Duodenal mucosa (tissue), 2 donors: Measurements from ENCODE around the gene ARIH1.

Source experiments
- H3K27ac ChIP-seq: one replicate; pipeline ENCODE4 v1.7.0; 2013; ENCODE audit warnings: low read depth, low read length
- H3K27me3 ChIP-seq, 2 donors: one replicate each; pipeline ENCODE4 v1.7.0; 2013; ENCODE audit warnings: low read length in 2 of 2, control low read depth in 1 of 2; ENCODE audit not compliant: insufficient read depth in 2 of 2, control insufficient read depth in 1 of 2
- H3K36me3 ChIP-seq, 2 donors: one replicate each; pipeline ENCODE4 v1.7.0; 2013; ENCODE audit warnings: low read length in 2 of 2, control low read depth in 1 of 2; ENCODE audit not compliant: insufficient read depth in 2 of 2, control insufficient read depth in 1 of 2
- H3K4me1 ChIP-seq, 2 donors: one replicate each; pipeline ENCODE4 v1.7.0; 2013; ENCODE audit warnings: low read length in 2 of 2, control low read depth in 1 of 2; ENCODE audit not compliant: insufficient read depth in 2 of 2, control insufficient read depth in 1 of 2
- H3K4me3 ChIP-seq, 2 donors: one replicate each; pipeline ENCODE4 v1.7.0; 2013; ENCODE audit warnings: low read length in 2 of 2, low read depth in 1 of 2
- H3K9ac ChIP-seq, 2 donors: one replicate each; pipeline ENCODE4 v1.7.0; 2013; ENCODE audit warnings: low read length in 2 of 2, low read depth in 1 of 2
- H3K9me3 ChIP-seq, 2 donors: one replicate each; pipeline ENCODE4 v1.7.0; 2013; ENCODE audit warnings: low read length in 2 of 2, control low read depth in 1 of 2; ENCODE audit not compliant: control insufficient read depth in 1 of 2

The ARIH1 gene

GRCh38 chr15:72534523-72534922 lies 60.4 kb downstream of the ARIH1 start:
- H3K27ac ChIP-seq: no peak overlapping the region
- no peaks in the 10 kb centered on the region for H3K4me1 ChIP-seq
- H3K9ac ChIP-seq: no peak overlapping the region
- no peaks in the 10 kb centered on the region for H3K27me3 ChIP-seq
- H3K4me3 ChIP-seq: no peak overlapping the region
- no peaks in the 10 kb centered on the region for H3K9me3 ChIP-seq
- H3K36me3 ChIP-seq: peaks cover 0 to 4% of the 10 kb centered on the region in 2 donors

GRCh38 chr15:72535911-72536310 lies 61.8 kb downstream of the ARIH1 start:
- Histone ChIP-seq H3K9me3 (peaks cover 4 to 5% of the 10 kb centered on the region in 2 donors), H3K36me3 (peaks cover under 1 to 4% of the 10 kb centered on the region in 2 donors), H3K9ac (no peak overlapping the region), H3K4me3 (no peak overlapping the region), H3K4me1 (no peaks in the 10 kb centered on the region), H3K27me3 (no peaks in the 10 kb centered on the region), H3K27ac (no peak overlapping the region)

- Histone ChIP-seq H3K27ac (no peak overlapping the region), H3K27me3 (no peaks in the 10 kb centered on the region), H3K4me3 (no peak overlapping the region), H3K4me1 (no peaks in the 10 kb centered on the region), H3K9me3 (peaks cover 5 to 7% of the 10 kb centered on the region in 2 donors), H3K9ac (no peak overlapping the region), H3K36me3 (peaks cover 3 to 4% of the 10 kb centered on the region in 2 donors)
These were observed 62.4 kb downstream of the ARIH1 start for GRCh38 chr15:72536506-72536905.

GRCh38 chr15:72538931-72539330 lies 64.8 kb downstream of the ARIH1 start:
- Histone ChIP-seq H3K36me3 (peaks cover 3 to 4% of the 10 kb centered on the region in 2 donors), H3K9ac (no peak overlapping the region), H3K27me3 (no peaks in the 10 kb centered on the region), H3K27ac (no peak overlapping the region), H3K4me1 (no peaks in the 10 kb centered on the region), H3K4me3 (no peak overlapping the region), H3K9me3 (peaks cover 5 to 7% of the 10 kb centered on the region in 2 donors)

- H3K9me3 ChIP-seq: peaks cover 5 to 7% of the 10 kb centered on the region in 2 donors
- no peak overlapping the region for H3K27ac ChIP-seq
- H3K4me1 ChIP-seq: no peaks in the 10 kb centered on the region
- no peak overlapping the region for H3K9ac ChIP-seq
- no peak overlapping the region for H3K4me3 ChIP-seq
- H3K36me3 ChIP-seq: peaks cover 4 to 9% of the 10 kb centered on the region in 2 donors
- no peaks in the 10 kb centered on the region for H3K27me3 ChIP-seq
These were observed 66.6 kb downstream of the ARIH1 start for GRCh38 chr15:72540606-72541237.

GRCh38 chr15:72541674-72542073 lies 67.5 kb downstream of the ARIH1 start:
- no peaks in the 10 kb centered on the region for H3K27me3 ChIP-seq
- peaks cover 5 to 7% of the 10 kb centered on the region in 2 donors for H3K9me3 ChIP-seq
- no peaks in the 10 kb centered on the region for H3K4me1 ChIP-seq
- no peak overlapping the region for H3K27ac ChIP-seq
- no peak overlapping the region for H3K4me3 ChIP-seq
- no peak overlapping the region for H3K9ac ChIP-seq
- H3K36me3 ChIP-seq: peaks cover 4 to 18% of the 10 kb centered on the region in 2 donors

- H3K27ac ChIP-seq: no peak overlapping the region
- no peaks in the 10 kb centered on the region for H3K4me1 ChIP-seq
- H3K27me3 ChIP-seq: no peaks in the 10 kb centered on the region
- H3K9me3 ChIP-seq: peaks cover 5 to 7% of the 10 kb centered on the region in 2 donors
- H3K9ac ChIP-seq: no peak overlapping the region
- H3K4me3 ChIP-seq: no peak overlapping the region
- H3K36me3 ChIP-seq: peaks cover 0 to 28% of the 10 kb centered on the region in 2 donors
These were observed 71.0 kb downstream of the ARIH1 start for GRCh38 chr15:72545156-72545555.

- no peaks in the 10 kb centered on the region for H3K9me3 ChIP-seq
These were observed 80.6 kb downstream of the ARIH1 start for GRCh38 chr15:72554471-72555425.

GRCh38 chr15:72559781-72560180 lies 85.7 kb downstream of the ARIH1 start:
- no peaks in the 10 kb centered on the region for H3K9me3 ChIP-seq
- no peak overlapping the region for H3K4me3 ChIP-seq
- H3K27ac ChIP-seq: no peak overlapping the region
- peaks cover 20 to 45% of the 10 kb centered on the region in 2 donors for H3K36me3 ChIP-seq
- no peaks in the 10 kb centered on the region for H3K27me3 ChIP-seq
- H3K4me1 ChIP-seq: no peaks in the 10 kb centered on the region
- H3K9ac ChIP-seq: no peak overlapping the region

More at GRCh38 chr15:72554471-72555425, 80.6 kb downstream of the ARIH1 start:
- Histone ChIP-seq H3K27ac (no peak overlapping the region), H3K4me3 (no peak overlapping the region), H3K4me1 (no peaks in the 10 kb centered on the region), H3K9ac (no peak overlapping the region), H3K27me3 (no peaks in the 10 kb centered on the region), H3K36me3 (peaks cover 13 to 31% of the 10 kb centered on the region in 2 donors)

- Histone ChIP-seq H3K27ac (no peak overlapping the region), H3K4me3 (no peak overlapping the region), H3K27me3 (no peaks in the 10 kb centered on the region), H3K36me3 (peaks cover 16 to 41% of the 10 kb centered on the region in 2 donors), H3K9me3 (no peaks in the 10 kb centered on the region), H3K9ac (no peak overlapping the region), H3K4me1 (no peaks in the 10 kb centered on the region)
These were observed 86.3 kb downstream of the ARIH1 start for GRCh38 chr15:72560458-72560857.
